AG04449 (cell line): Measurements from ENCODE around the gene PCDH17.

ENCODE experiments used
- CTCF ChIA-PET: fragments of 350-600 bp; formaldehyde crosslinking; extraction: SDS; loops from one replicate; lab custom pipeline; 2021; ENCODE audit warnings: antibody characterized with exemption; lab: Yijun Ruan, JAX
- POLR2A ChIA-PET: fragments of 400-600, 350-600 bp; formaldehyde crosslinking; extraction: SDS; loops from one replicate; lab custom pipeline; 2020; ENCODE audit warnings: antibody characterized with exemption, inconsistent platforms; lab: Yijun Ruan, JAX
- DNase-seq: peaks from one replicate; pipeline ENCODE4 v3.0.0-alpha.2; 2010; ENCODE audit warnings: low read depth, low spot score
- H3K4me3 ChIP-seq: 2 replicates; pipeline ENCODE4 v1.5.1; 2011; ENCODE audit warnings: low read depth, mild to moderate bottlenecking, control low read depth, low read length
- TF ChIP-seq, protein P1 (sequence below): IDR thresholded peaks from one replicate; pipeline ENCODE4 v1.5.1; 2011; ENCODE audit warnings: mild to moderate bottlenecking, moderate library complexity, low read length, control low read depth, inconsistent platforms; ENCODE audit not compliant: insufficient read depth; ENCODE audit errors: missing control alignments

The PCDH17 gene

DNA sequence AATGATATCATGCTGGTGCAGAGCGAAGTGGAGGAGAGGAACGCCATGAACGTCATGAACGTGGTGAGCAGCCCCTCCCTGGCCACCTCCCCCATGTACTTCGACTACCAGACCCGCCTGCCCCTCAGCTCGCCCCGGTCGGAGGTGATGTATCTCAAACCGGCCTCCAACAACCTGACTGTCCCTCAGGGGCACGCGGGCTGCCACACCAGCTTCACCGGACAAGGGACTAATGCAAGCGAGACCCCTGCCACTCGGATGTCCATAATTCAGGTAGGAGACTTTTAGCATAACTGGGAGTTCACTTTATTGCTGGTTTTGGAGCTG, 3.3 kb downstream of the PCDH17 start:
- POLR2A ChIA-PET: no interaction called here
- no peak overlapping the region for H3K4me3 ChIP-seq
- no peak for DNase-seq
- TF ChIP-seq, protein P1, sequence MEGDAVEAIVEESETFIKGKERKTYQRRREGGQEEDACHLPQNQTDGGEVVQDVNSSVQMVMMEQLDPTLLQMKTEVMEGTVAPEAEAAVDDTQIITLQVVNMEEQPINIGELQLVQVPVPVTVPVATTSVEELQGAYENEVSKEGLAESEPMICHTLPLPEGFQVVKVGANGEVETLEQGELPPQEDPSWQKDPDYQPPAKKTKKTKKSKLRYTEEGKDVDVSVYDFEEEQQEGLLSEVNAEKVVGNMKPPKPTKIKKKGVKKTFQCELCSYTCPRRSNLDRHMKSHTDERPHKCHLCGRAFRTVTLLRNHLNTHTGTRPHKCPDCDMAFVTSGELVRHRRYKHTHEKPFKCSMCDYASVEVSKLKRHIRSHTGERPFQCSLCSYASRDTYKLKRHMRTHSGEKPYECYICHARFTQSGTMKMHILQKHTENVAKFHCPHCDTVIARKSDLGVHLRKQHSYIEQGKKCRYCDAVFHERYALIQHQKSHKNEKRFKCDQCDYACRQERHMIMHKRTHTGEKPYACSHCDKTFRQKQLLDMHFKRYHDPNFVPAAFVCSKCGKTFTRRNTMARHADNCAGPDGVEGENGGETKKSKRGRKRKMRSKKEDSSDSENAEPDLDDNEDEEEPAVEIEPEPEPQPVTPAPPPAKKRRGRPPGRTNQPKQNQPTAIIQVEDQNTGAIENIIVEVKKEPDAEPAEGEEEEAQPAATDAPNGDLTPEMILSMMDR: no peak
- CTCF ChIA-PET: interaction anchor here (2.5 kb wide), 1 partner anchor 10 kb away, joined by 9 read pairs; no protein-coding TSS in a partner anchor

DNA sequence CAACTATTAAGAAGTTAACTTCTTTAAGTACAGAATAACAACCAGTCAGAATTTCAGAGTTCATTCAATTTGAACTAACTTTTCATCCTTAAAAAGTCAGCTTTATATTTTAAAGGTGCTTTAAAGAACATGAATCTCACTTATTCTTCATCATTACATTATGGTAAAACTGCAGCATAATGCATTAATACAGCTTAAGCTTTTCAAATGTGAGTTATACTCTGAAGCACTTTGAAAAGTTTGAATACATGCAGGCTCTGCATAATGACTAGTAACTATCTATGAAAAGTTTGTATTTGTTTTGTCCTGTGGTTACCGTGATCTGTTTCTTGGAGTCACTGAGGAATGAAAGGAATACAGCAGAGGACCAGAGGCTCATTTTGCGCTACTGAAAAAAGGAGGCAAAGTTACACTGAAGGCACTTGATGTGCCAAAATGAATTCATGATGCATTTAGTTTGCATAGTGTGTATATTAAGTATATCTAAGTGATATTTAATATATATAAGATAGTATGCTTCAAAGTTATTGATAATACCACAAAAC, 4.1 kb downstream of the PCDH17 start:
- TF ChIP-seq, protein P1: no peak
- no peak for DNase-seq
- ChIA-PET POLR2A (no interaction called here), CTCF (interaction anchor here (2.5 kb wide), 1 partner anchor 11 kb away, joined by 9 read pairs; no protein-coding TSS in a partner anchor)
- H3K4me3 ChIP-seq: no peak overlapping the region

- ChIA-PET POLR2A (no interaction called here), CTCF (no interaction called here)
- H3K4me3 ChIP-seq: no peak overlapping the region
- TF ChIP-seq, protein P1: no peak
- DNase-seq: no peak
Measured at GRCh38 chr13:57636816-57637215, 5.3 kb downstream of the PCDH17 start.

GRCh38 chr13:57637515-57637914, 6.0 kb downstream of the PCDH17 start:
- POLR2A ChIA-PET: no interaction called here
- TF ChIP-seq, protein P1: no peak

GRCh38 chr13:57638186-57638890, 6.8 kb downstream of the PCDH17 start:
- no peak overlapping the region for H3K4me3 ChIP-seq
- ChIA-PET CTCF (no interaction called here), POLR2A (no interaction called here)
- no peak for DNase-seq
- TF ChIP-seq, protein P1: no peak

More at GRCh38 chr13:57637515-57637914, 6.0 kb downstream of the PCDH17 start:
- H3K4me3 ChIP-seq: no peak overlapping the region
- CTCF ChIA-PET: no interaction called here
- DNase-seq: no peak

- POLR2A ChIA-PET: no interaction called here
- CTCF ChIA-PET: no interaction called here
Measured at GRCh38 chr13:57640607-57641006, 9.1 kb downstream of the PCDH17 start.

More at GRCh38 chr13:57640607-57641006, 9.1 kb downstream of the PCDH17 start:
- no peak overlapping the region for H3K4me3 ChIP-seq
- DNase-seq: no peak
- TF ChIP-seq, protein P1: no peak
